Type B pancreatic cell (in vitro differentiated cells): Measurements from ENCODE around the gene SAP130. TPM values are rescaled to one million over a fixed set of nuclear protein-coding genes. Genes with fewer than 3 reads are reported as not detected.

ENCODE experiments used
- DNase-seq: peaks from one replicate; pipeline ENCODE4 v3.0.0; 2021; ENCODE audit warnings: mixed read lengths; ENCODE audit not compliant: unreplicated experiment; ENCODE audit errors: extremely low spot score
- H3K27ac Mint-ChIP-seq: 2 replicates; pipeline ENCODE4 v1.8.0; 2021; ENCODE audit warnings: mild to moderate bottlenecking, mixed read lengths
- H3K27me3 Mint-ChIP-seq: 2 replicates; pipeline ENCODE4 v1.8.0; 2021; ENCODE audit warnings: mixed read lengths
- H3K36me3 Mint-ChIP-seq: 2 replicates; pipeline ENCODE4 v1.8.0; 2021; ENCODE audit warnings: mixed read lengths
- H3K4me1 Mint-ChIP-seq: one replicate; pipeline ENCODE4 v1.8.0; 2021; ENCODE audit warnings: mixed read lengths; ENCODE audit not compliant: unreplicated experiment
- H3K4me3 Mint-ChIP-seq: 2 replicates; pipeline ENCODE4 v1.8.0; 2021; ENCODE audit warnings: mild to moderate bottlenecking, mixed read lengths
- H3K9me3 Mint-ChIP-seq: 2 replicates; pipeline ENCODE4 v1.8.0; 2021; ENCODE audit warnings: mixed read lengths
- CTCF ChIP-seq: fragments of 200-600 bp; sonication (generic); conservative IDR thresholded peaks from 2 replicates; pipeline ENCODE4 v1.5.0; 2021; ENCODE audit warnings: antibody characterized with exemption, mild to moderate bottlenecking
- long read RNA-seq: library from polyadenylated mRNA; unstranded; transcript quantifications from one replicate; pipeline ENCODE4 v2.0.0, GENCODE V29; 2020
- total RNA-seq: library from RNA; stranded (reverse); gene quantifications from 2 replicates; pipeline ENCODE4 v1.2.1, GENCODE V29; 2021; ENCODE audit warnings: low replicate concordance

The SAP130 gene
- total RNA-seq: 27.6 and 41.9 TPM in 2 replicates
- long read RNA-seq, partial matches to known transcripts: 6 of 7 reads
- long read RNA-seq, other reads (novel, unspliced or antisense): 1 of 7 reads

GRCh38 chr2:128027801-128028667 lies at the start of gene SAP130:
SAP130 (minus strand) TSS chr2:128028059; CDS start chr2:128026292, 1,767 bp downstream.
- DNase-seq: peak; percentile 99
- H3K27me3 Mint-ChIP-seq: peaks cover 3% of the 10 kb centered on the region
- peak within 1 kb of the TSS; percentile 99 for H3K4me3 Mint-ChIP-seq
- peak; percentile 31 for TF ChIP-seq CTCF
- peaks cover 5% of the 10 kb centered on the region for H3K4me1 Mint-ChIP-seq
- H3K27ac Mint-ChIP-seq: peak within 1 kb of the TSS; percentile 96
- no peaks in the 10 kb centered on the region for H3K36me3 Mint-ChIP-seq
- peaks cover 4% of the 10 kb centered on the region for H3K9me3 Mint-ChIP-seq

- Mint-ChIP-seq H3K27me3 (peaks cover 3% of the 10 kb centered on the region), H3K27ac (no peak overlapping the region), H3K9me3 (peaks cover 5% of the 10 kb centered on the region), H3K36me3 (no peaks in the 10 kb centered on the region), H3K4me3 (no peak overlapping the region), H3K4me1 (no peaks in the 10 kb centered on the region)
- no peak for DNase-seq
- no peak for TF ChIP-seq CTCF
Observed at GRCh38 chr2:128076461-128077106, 48.7 kb upstream of the SAP130 start.

GRCh38 chr2:128073278-128073677 lies 45.4 kb upstream of the SAP130 start:
- Mint-ChIP-seq H3K4me3 (no peak overlapping the region), H3K36me3 (no peaks in the 10 kb centered on the region), H3K4me1 (no peaks in the 10 kb centered on the region), H3K27ac (no peak overlapping the region), H3K27me3 (no peaks in the 10 kb centered on the region), H3K9me3 (peaks cover 5% of the 10 kb centered on the region)
- no peak for TF ChIP-seq CTCF
- DNase-seq: no peak

GRCh38 chr2:128069769-128070168 lies 41.9 kb upstream of the SAP130 start:
- no peaks in the 10 kb centered on the region for H3K27me3 Mint-ChIP-seq
- no peaks in the 10 kb centered on the region for H3K9me3 Mint-ChIP-seq
- no peaks in the 10 kb centered on the region for H3K36me3 Mint-ChIP-seq
- no peak overlapping the region for H3K27ac Mint-ChIP-seq
- no peak for TF ChIP-seq CTCF
- no peak overlapping the region for H3K4me3 Mint-ChIP-seq
- DNase-seq: no peak
- H3K4me1 Mint-ChIP-seq: peaks cover 4% of the 10 kb centered on the region

GRCh38 chr2:128064353-128064752 lies 36.5 kb upstream of the SAP130 start:
- Mint-ChIP-seq H3K36me3 (no peaks in the 10 kb centered on the region), H3K27ac (no peak overlapping the region), H3K27me3 (peaks cover 3% of the 10 kb centered on the region), H3K9me3 (no peaks in the 10 kb centered on the region), H3K4me3 (no peak overlapping the region), H3K4me1 (peaks cover 11% of the 10 kb centered on the region)
- DNase-seq: no peak
- TF ChIP-seq CTCF: no peak
